ENCODE results near the gene PTPRA. TPM values are rescaled to one million over a fixed set of nuclear protein-coding genes. Genes with fewer than 3 reads are reported as not detected.

PTPRA gene
- total and polyA plus RNA-seq, 2 of the 13 experiments (the other 11 are each of a cell fraction or from before 2014, with no cell fraction given): 47.2 to 127 TPM

GRCh38 chr20:3045042-3045815 lies 171.9 kb downstream of the PTPRA start (continued):
- TF ChIP-seq MTF2 (CRISPR knock-in tag; IDR thresholded peaks at IDR 0.05; ENCODE audit: borderline replicate concordance) (no peak), ZNF879 (CRISPR knock-in tag; IDR thresholded peaks at IDR 0.05) (no peak), ZNF557 (CRISPR knock-in tag; IDR thresholded peaks at IDR 0.05) (no peak)
- TF ChIP-seq, protein P1, sequence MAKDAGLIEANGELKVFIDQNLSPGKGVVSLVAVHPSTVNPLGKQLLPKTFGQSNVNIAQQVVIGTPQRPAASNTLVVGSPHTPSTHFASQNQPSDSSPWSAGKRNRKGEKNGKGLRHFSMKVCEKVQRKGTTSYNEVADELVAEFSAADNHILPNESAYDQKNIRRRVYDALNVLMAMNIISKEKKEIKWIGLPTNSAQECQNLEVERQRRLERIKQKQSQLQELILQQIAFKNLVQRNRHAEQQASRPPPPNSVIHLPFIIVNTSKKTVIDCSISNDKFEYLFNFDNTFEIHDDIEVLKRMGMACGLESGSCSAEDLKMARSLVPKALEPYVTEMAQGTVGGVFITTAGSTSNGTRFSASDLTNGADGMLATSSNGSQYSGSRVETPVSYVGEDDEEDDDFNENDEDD (CRISPR knock-in tag; IDR thresholded peaks at IDR 0.05; ENCODE audit: borderline replicate concordance): no peak

- POLR2A ChIA-PET: interaction anchor here (0.6 to 2.4 kb wide), 21 partner anchors 8 to 393 kb away, joined by 3 to 10 read pairs (median 3); partner anchors contain the start of genes FASTKD5, IDH3B, NOP56 and PCED1A
- H3K9me3 ChIP-seq (ENCODE audit: low read length): no peaks in the 10 kb centered on the region
- H3K4me2 ChIP-seq (ENCODE audit: low read depth, low read length): peak within 1 kb of the TSS; percentile 99
- H3K9ac ChIP-seq (ENCODE audit: insufficient read depth, low read depth, low read length): peak within 1 kb of the TSS; percentile 89
- no peaks in the 10 kb centered on the region for H4K20me1 ChIP-seq (ENCODE audit: insufficient read depth, low read length)
- DNase-seq (ENCODE audit: low spot score): peak; percentile 91
- under 1% methylated on average over 65 of the region's 104 CpGs for WGBS (ENCODE audit: low lambda C conversion rate)
- H3K27ac ChIP-seq (ENCODE audit: extremely low read length, insufficient read depth, low read length): peak within 1 kb of the TSS; percentile 85
- peaks cover 42% of the 10 kb centered on the region for H3K4me1 ChIP-seq (ENCODE audit: insufficient read depth, low read length)
- H2AFZ ChIP-seq (ENCODE audit: low read length): peak within 1 kb of the TSS; percentile 65
- intact Hi-C loops (cut with micrococcal nuclease; ENCODE audit: unreplicated experiment): loop anchor here (10.0 kb wide), 1 partner anchor 131 kb away; no protein-coding TSS in a partner anchor
- peak; percentile 95 for ATAC-seq
- CTCF ChIA-PET (ENCODE audit: low intra/inter-chr PET ratio, low total read pairs): no interaction called here
- H3K27me3 ChIP-seq (ENCODE audit: control insufficient read depth in 1 of 2, insufficient read depth in 2 of 2, low read length in 2 of 2): no peaks in the 10 kb centered on the region; a peak in 1 of 5 replicates
- H3K79me2 ChIP-seq (ENCODE audit: insufficient read depth, low read length): peaks cover 18% of the 10 kb centered on the region
- in situ Hi-C loops (cut with HindIII; ENCODE audit: extremely low pct_ligation_motif_present, low pct_unique_long_range_greater_than_20kb): no loop called here
- no peak for FAIRE-seq
- BruUV-seq (replicated peaks): no TSS peak
- H3K4me3 ChIP-seq (replicated peaks in 1 of 3; ENCODE audit: insufficient read depth in 1 of 3, low read depth in 2 of 3, low read length in 3 of 3): peak within 1 kb of the TSS; percentile 89 to 97 (median 95)
- peaks cover 18 to 29% of the 10 kb centered on the region in 2 experiments for H3K36me3 ChIP-seq (replicated peaks in 1 of 2; ENCODE audit: control insufficient read depth in 1 of 2, insufficient read depth in 2 of 2, low read length in 2 of 2)
- TF ChIP-seq ZNF737 (CRISPR knock-in tag; IDR thresholded peaks at IDR 0.05; ENCODE audit: borderline replicate concordance) (no peak), ZNF18 (CRISPR knock-in tag; IDR thresholded peaks at IDR 0.05; ENCODE audit: insufficient replicate concordance) (peak; percentile 91), ZNF546 (CRISPR knock-in tag; conservative IDR thresholded peaks at IDR 0.05) (peak; percentile 98), ATF5 (CRISPR knock-in tag; IDR thresholded peaks at IDR 0.05; ENCODE audit: low read depth) (peak; percentile 47; the same call in 1 of the 2 replicates), ZNF879 (CRISPR knock-in tag; IDR thresholded peaks at IDR 0.05) (peak; percentile 96), TFE3 (CRISPR knock-in tag; IDR thresholded peaks at IDR 0.05) (peak; percentile 54; the same call in 1 of the 2 replicates), ZNF790 (CRISPR knock-in tag; IDR thresholded peaks at IDR 0.05; ENCODE audit: borderline replicate concordance) (peak; percentile 98; the same call in 1 of the 2 replicates), ESRRA (CRISPR knock-in tag; IDR thresholded peaks at IDR 0.05; ENCODE audit: low read depth) (peak; percentile 66; the same call in 1 of the 2 replicates), ZNF446 (CRISPR knock-in tag; IDR thresholded peaks at IDR 0.05) (peak; percentile 99)
- TF ChIP-seq, protein P2, sequence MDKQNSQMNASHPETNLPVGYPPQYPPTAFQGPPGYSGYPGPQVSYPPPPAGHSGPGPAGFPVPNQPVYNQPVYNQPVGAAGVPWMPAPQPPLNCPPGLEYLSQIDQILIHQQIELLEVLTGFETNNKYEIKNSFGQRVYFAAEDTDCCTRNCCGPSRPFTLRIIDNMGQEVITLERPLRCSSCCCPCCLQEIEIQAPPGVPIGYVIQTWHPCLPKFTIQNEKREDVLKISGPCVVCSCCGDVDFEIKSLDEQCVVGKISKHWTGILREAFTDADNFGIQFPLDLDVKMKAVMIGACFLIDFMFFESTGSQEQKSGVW (CRISPR knock-in tag; IDR thresholded peaks at IDR 0.05; ENCODE audit: borderline replicate concordance): peak; percentile 68
Observed at GRCh38 chr20:3045816-3046676, 172.8 kb downstream of the PTPRA start, which contains the start of gene MRPS26. TSS of gene MRPS26 (plus strand) at chr20:3046052. CDS start at chr20:3046069, 17 bp downstream.
